ENCODE measurements around the gene CHGA. TPM values are rescaled to one million over a fixed set of nuclear protein-coding genes. Genes with fewer than 3 reads are reported as not detected.

The CHGA gene
- polyA plus RNA-seq, 1 donor, result 708 TPM

GRCh38 chr14:92928961-92929688 is 6.2 kb downstream of the CHGA start:
- no CpG with 5 or more reads among the region's 12 CpGs for WGBS (ENCODE audit: insufficient coverage, low lambda C conversion rate)
- Histone ChIP-seq H3K4me1 (ENCODE audit: control insufficient read depth, insufficient read depth, low read length) (no peaks in the 10 kb centered on the region), H3K36me3 (ENCODE audit: control insufficient read depth, insufficient read depth, low read length) (no peaks in the 10 kb centered on the region)

DNA sequence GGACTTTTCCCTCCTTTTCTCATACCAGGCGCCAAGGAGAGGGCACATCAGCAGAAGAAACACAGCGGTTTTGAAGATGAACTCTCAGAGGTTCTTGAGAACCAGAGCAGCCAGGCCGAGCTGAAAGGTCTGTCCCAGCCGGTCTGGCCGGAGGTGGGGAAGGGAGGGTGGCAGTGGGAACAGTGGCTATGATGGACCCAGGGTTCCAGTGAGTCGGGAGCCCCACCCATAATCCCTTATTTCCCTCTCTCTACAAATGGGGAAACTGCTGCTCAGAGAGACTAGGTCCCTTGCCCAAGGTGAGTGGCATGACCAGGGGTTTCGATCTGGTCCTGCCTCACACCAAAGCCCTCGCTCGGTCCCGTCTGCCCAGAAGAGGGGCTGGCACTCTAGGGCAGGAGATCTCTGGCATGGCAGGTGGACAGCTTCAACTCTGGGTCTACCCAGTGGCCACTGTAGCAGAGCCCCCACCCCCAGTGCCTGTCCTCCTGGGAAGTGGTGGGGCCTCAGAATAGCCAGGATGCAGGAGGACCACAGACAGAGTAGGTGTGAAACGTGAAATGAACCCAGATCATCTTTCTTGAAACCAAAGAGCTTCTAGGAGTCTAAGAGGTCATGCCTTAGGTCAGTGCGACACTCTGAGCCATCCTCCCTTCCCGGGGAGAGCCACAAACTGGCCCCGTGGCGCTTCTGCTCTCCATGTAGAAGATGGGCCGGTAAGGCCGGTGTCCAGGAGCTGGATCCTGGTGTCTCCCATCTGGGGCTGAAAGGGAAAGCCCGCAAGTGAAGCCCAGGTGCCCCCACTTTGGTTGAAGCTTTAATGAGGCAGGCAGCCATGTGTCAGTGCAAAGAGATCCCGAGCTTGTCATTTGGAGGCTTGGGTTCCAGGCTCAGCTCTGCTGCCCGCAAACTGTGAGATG is 7.0 kb downstream of the CHGA start:
- no peaks in the 10 kb centered on the region for H3K36me3 ChIP-seq (ENCODE audit: control insufficient read depth, insufficient read depth, low read length)
- no peak for DNase-seq
- no CpG with 5 or more reads among the region's 20 CpGs for WGBS (ENCODE audit: insufficient coverage, low lambda C conversion rate)
- no peak overlapping the region for H3K4me3 ChIP-seq (ENCODE audit: low read length)
- H3K27ac ChIP-seq (ENCODE audit: low read length), result no peak overlapping the region
- no peaks in the 10 kb centered on the region for H3K9me3 ChIP-seq (ENCODE audit: control insufficient read depth, low read depth, low read length)
- H3K27me3 ChIP-seq (ENCODE audit: control insufficient read depth, insufficient read depth, low read length), result peaks cover 3% of the 10 kb centered on the region
- no peaks in the 10 kb centered on the region for H3K4me1 ChIP-seq (ENCODE audit: control insufficient read depth, insufficient read depth, low read length)

More at GRCh38 chr14:92928961-92929688, 6.2 kb downstream of the CHGA start:
- H3K9me3 ChIP-seq (ENCODE audit: control insufficient read depth, low read depth, low read length), result no peaks in the 10 kb centered on the region
- no peak overlapping the region for H3K27ac ChIP-seq (ENCODE audit: low read length)
- H3K27me3 ChIP-seq (ENCODE audit: control insufficient read depth, insufficient read depth, low read length), result peaks cover 5% of the 10 kb centered on the region
- no peak for DNase-seq
- H3K4me3 ChIP-seq (ENCODE audit: low read length), result no peak overlapping the region

GRCh38 chr14:92930737-92931602 is 8.0 kb downstream of the CHGA start:
- DNase-seq, result no peak
- no CpG with 5 or more reads among the region's 8 CpGs for WGBS (ENCODE audit: insufficient coverage, low lambda C conversion rate)

DNA sequence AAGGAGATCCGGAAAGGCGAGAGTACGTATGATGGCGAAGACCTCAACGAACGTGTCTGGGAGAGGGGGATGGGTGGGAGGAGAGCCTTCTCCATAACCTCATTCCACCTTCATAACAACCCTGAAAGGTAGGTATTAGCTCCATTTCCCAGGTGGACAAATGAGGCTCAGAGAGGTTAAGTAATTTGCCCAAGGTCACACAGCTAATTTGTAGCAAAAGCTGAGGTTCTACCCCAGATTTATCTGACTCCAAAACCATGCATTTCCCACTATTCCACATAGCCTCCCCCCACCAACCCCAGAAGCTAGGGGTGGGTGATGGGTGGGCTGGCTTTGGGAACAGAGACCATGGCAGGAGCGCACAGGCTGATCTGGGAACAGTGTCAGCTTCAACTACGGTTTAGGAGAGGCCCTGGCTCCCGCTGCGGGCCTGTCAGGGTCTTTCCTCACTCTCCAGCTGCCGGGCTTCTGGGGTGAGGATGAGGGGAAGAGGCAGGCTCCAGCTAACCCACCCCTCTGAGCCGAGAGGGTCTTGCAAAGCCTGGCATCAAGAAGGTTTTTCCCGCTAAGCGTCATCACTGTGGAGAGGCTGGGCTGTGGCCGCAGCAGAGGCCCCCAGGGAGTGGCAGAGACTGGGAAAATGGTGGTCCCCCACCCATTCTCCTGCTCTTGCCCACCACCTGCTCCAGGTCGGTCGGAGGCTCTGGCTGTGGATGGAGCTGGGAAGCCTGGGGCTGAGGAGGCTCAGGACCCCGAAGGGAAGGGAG is 8.9 kb downstream of the CHGA start:
- Histone ChIP-seq H3K27me3 (ENCODE audit: control insufficient read depth, insufficient read depth, low read length) (no peaks in the 10 kb centered on the region), H3K27ac (ENCODE audit: low read length) (no peak overlapping the region), H3K4me1 (ENCODE audit: control insufficient read depth, insufficient read depth, low read length) (no peaks in the 10 kb centered on the region), H3K36me3 (ENCODE audit: control insufficient read depth, insufficient read depth, low read length) (peaks cover 11% of the 10 kb centered on the region), H3K9me3 (ENCODE audit: control insufficient read depth, low read depth, low read length) (no peaks in the 10 kb centered on the region), H3K4me3 (ENCODE audit: low read length) (no peak overlapping the region)
- DNase-seq, result no peak
- no CpG with 5 or more reads among the region's 18 CpGs for WGBS (ENCODE audit: insufficient coverage, low lambda C conversion rate)

More at GRCh38 chr14:92930737-92931602, 8.0 kb downstream of the CHGA start:
- Histone ChIP-seq H3K4me3 (ENCODE audit: low read length) (no peak overlapping the region), H3K4me1 (ENCODE audit: control insufficient read depth, insufficient read depth, low read length) (no peaks in the 10 kb centered on the region), H3K36me3 (ENCODE audit: control insufficient read depth, insufficient read depth, low read length) (peaks cover 3% of the 10 kb centered on the region), H3K27ac (ENCODE audit: low read length) (no peak overlapping the region), H3K9me3 (ENCODE audit: control insufficient read depth, low read depth, low read length) (no peaks in the 10 kb centered on the region), H3K27me3 (ENCODE audit: control insufficient read depth, insufficient read depth, low read length) (no peaks in the 10 kb centered on the region)

DNA sequence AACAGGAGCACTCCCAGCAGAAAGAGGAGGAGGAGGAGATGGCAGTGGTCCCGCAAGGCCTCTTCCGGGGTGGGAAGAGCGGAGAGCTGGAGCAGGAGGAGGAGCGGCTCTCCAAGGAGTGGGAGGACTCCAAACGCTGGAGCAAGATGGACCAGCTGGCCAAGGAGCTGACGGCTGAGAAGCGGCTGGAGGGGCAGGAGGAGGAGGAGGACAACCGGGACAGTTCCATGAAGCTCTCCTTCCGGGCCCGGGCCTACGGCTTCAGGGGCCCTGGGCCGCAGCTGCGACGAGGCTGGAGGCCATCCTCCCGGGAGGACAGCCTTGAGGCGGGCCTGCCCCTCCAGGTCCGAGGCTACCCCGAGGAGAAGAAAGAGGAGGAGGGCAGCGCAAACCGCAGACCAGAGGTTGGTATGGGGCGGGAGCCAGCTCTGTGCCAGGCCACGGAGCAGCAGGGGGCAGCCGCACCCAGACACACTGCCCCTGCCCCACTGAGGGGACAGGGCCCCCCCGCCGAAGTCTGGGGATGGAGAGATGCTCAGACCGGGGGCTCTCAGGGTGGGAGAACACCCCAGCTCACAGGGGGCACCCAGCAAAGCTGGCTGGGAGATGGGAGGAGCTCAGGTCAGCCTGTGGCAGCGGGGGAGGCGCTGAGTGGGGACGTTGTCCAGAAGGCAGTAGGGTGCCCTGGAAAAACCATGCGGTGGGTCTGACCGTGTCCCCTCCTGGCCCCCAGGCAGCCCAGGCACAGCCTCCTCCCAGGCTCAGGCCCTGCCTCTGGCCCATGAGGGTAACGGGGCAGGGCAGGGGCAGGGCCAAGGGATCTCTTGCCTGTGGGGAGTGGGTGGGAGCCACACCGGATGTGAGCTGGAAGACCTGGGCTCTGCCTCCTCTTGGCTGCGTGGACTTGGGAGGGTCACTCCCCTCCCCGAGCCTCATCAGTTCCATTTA is 9.8 kb downstream of the CHGA start:
- no peak for DNase-seq
- Histone ChIP-seq H3K36me3 (ENCODE audit: control insufficient read depth, insufficient read depth, low read length) (peaks cover 11% of the 10 kb centered on the region), H3K27ac (ENCODE audit: low read length) (no peak overlapping the region), H3K4me1 (ENCODE audit: control insufficient read depth, insufficient read depth, low read length) (no peaks in the 10 kb centered on the region), H3K27me3 (ENCODE audit: control insufficient read depth, insufficient read depth, low read length) (no peaks in the 10 kb centered on the region), H3K9me3 (ENCODE audit: control insufficient read depth, low read depth, low read length) (no peaks in the 10 kb centered on the region), H3K4me3 (ENCODE audit: low read length) (no peak overlapping the region)
- no CpG with 5 or more reads among the region's 35 CpGs for WGBS (ENCODE audit: insufficient coverage, low lambda C conversion rate)

DNA sequence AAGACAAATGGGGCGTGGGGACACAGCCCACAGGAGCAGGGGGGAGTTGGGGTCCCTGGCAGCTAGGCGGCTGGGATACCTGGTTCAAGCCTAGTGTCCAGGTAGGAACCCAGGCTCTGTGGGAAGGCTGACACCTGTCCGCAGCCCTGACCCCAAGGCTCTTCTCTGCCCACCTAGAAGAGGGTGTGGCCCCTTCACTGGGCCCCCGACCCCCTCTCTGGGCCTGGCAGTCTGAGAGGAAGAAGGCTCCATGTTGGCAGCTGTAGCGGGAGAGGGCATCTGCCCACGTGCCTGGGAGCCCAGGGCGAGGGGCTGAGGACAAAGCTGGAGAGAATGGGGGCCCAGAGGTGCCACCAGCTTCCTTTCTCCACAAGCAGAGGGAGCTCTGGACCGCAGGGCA is 10.5 kb downstream of the CHGA start:
- H3K4me1 ChIP-seq (ENCODE audit: control insufficient read depth, insufficient read depth, low read length), result no peaks in the 10 kb centered on the region
- no peaks in the 10 kb centered on the region for H3K27me3 ChIP-seq (ENCODE audit: control insufficient read depth, insufficient read depth, low read length)
- no peak overlapping the region for H3K4me3 ChIP-seq (ENCODE audit: low read length)
- no peak overlapping the region for H3K27ac ChIP-seq (ENCODE audit: low read length)
- H3K36me3 ChIP-seq (ENCODE audit: control insufficient read depth, insufficient read depth, low read length), result peaks cover 11% of the 10 kb centered on the region
- H3K9me3 ChIP-seq (ENCODE audit: control insufficient read depth, low read depth, low read length), result no peaks in the 10 kb centered on the region
- DNase-seq, result no peak
- WGBS (ENCODE audit: insufficient coverage, low lambda C conversion rate), result no CpG with 5 or more reads among the region's 8 CpGs

DNA sequence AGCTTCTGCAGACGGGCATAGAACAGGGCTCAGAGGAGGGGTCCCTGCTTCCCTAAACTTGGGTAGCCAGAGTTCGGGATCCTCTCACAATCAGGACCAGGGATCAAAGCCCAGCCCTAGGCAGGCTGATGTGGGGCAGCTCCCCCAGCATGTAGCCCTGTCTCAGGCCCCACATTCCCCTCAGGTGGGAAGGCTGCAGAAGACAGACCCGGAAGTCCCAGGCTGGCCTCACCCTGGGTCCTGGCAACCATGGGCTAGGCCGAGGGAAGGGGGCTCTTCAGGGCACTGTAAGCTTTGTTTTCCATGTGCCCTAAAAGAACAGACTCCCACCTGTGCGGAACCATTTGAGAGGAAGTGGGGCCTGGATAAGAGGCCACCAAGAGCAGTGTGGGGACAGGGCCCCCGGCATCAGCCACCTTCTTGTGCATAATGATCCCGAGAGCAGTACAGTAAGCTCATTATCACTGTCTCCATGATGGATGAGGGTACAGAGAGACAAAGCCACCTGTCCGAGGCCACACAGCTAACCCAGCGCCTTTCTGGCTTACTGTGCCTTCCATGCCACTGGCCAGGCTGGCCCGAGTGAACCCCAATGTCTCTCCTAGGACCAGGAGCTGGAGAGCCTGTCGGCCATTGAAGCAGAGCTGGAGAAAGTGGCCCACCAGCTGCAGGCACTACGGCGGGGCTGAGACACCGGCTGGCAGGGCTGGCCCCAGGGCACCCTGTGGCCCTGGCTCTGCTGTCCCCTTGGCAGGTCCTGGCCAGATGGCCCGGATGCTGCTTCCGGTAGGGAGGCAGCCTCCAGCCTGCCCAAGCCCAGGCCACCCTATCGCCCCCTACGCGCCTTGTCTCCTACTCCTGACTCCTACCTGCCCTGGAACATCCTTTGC is 11.5 kb downstream of the CHGA start:
- DNase-seq, result no peak
- H3K4me1 ChIP-seq (ENCODE audit: control insufficient read depth, insufficient read depth, low read length), result no peaks in the 10 kb centered on the region
- no peaks in the 10 kb centered on the region for H3K27me3 ChIP-seq (ENCODE audit: control insufficient read depth, insufficient read depth, low read length)
- H3K9me3 ChIP-seq (ENCODE audit: control insufficient read depth, low read depth, low read length), result no peaks in the 10 kb centered on the region
- no peak overlapping the region for H3K4me3 ChIP-seq (ENCODE audit: low read length)
- no CpG with 5 or more reads among the region's 19 CpGs for WGBS (ENCODE audit: insufficient coverage, low lambda C conversion rate)
- H3K36me3 ChIP-seq (ENCODE audit: control insufficient read depth, insufficient read depth, low read length), result peaks cover 13% of the 10 kb centered on the region
- H3K27ac ChIP-seq (ENCODE audit: low read length), result no peak overlapping the region

DNA sequence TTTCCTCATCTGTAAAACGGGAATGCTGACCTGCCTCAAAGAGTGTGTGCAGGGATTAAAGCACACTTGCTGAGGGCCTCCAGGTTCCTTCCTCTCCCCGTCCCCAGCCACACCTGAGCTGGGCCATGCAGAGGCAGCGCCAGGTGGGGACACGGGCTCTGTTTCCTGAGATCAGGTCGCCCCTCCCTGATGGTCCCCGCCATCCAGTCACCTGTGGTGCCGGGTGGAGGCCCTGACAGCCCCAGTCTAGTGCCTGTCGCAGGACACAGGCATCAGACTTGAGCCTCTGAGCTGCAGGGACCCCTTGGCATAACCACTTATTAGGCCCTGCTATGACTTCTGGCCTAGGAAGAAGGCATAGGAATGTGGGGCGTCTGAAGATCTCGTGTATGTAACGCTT is 12.5 kb downstream of the CHGA start:
- DNase-seq, result no peak
- no peak overlapping the region for H3K27ac ChIP-seq (ENCODE audit: low read length)
- no peaks in the 10 kb centered on the region for H3K27me3 ChIP-seq (ENCODE audit: control insufficient read depth, insufficient read depth, low read length)
- no peaks in the 10 kb centered on the region for H3K4me1 ChIP-seq (ENCODE audit: control insufficient read depth, insufficient read depth, low read length)
- H3K36me3 ChIP-seq (ENCODE audit: control insufficient read depth, insufficient read depth, low read length), result peaks cover 15% of the 10 kb centered on the region
- H3K9me3 ChIP-seq (ENCODE audit: control insufficient read depth, low read depth, low read length), result no peaks in the 10 kb centered on the region
- H3K4me3 ChIP-seq (ENCODE audit: low read length), result no peak overlapping the region
- no CpG with 5 or more reads among the region's 11 CpGs for WGBS (ENCODE audit: insufficient coverage, low lambda C conversion rate)

Data from large intestine (tissue), 3 donors.